Astrocyte of the cerebellum (primary cell): ENCODE data around the gene ANKRD7.

Source experiments
- DNase-seq: peaks from one replicate; pipeline ENCODE4 v3.0.0-alpha.2; 2011; ENCODE audit warnings: low read depth
- H3K4me3 ChIP-seq: 2 replicates; pipeline ENCODE4 v1.5.1; 2011; ENCODE audit warnings: mild to moderate bottlenecking, low read depth, low read length, moderate library complexity
- in situ Hi-C: cut with HindIII; loops from 2 replicates; pipeline ENCODE4 v1.10.0; 2017; ENCODE audit warnings: low sequenced_read_pairs
- TF ChIP-seq, protein P1 (sequence below): IDR thresholded peaks from 2 replicates; pipeline ENCODE4 v1.5.1; 2012; ENCODE audit warnings: low read length, low read depth, moderate library complexity, mild to moderate bottlenecking; ENCODE audit errors: missing control alignments

The ANKRD7 gene

DNA sequence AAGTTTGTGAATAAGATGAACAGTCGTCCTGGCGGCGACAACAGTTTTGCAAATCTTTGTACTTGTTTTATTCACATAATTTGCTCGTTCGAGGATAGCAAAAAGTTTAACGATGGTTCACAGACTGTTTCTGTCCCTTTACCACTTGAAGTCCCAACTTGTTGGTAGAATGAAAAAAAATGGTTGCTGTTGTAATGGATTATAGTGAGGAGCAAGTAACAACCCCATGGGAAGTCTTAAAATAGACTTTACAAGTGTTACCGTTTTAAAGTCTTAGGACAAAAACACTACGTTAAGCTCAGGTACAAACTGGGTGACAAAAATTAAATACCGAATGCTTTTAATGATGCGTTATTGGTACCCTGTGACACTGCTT lies 40.0 kb upstream of the ANKRD7 start:
- H3K4me3 ChIP-seq = peak overlapping the region; percentile 59
- TF ChIP-seq, protein P1, sequence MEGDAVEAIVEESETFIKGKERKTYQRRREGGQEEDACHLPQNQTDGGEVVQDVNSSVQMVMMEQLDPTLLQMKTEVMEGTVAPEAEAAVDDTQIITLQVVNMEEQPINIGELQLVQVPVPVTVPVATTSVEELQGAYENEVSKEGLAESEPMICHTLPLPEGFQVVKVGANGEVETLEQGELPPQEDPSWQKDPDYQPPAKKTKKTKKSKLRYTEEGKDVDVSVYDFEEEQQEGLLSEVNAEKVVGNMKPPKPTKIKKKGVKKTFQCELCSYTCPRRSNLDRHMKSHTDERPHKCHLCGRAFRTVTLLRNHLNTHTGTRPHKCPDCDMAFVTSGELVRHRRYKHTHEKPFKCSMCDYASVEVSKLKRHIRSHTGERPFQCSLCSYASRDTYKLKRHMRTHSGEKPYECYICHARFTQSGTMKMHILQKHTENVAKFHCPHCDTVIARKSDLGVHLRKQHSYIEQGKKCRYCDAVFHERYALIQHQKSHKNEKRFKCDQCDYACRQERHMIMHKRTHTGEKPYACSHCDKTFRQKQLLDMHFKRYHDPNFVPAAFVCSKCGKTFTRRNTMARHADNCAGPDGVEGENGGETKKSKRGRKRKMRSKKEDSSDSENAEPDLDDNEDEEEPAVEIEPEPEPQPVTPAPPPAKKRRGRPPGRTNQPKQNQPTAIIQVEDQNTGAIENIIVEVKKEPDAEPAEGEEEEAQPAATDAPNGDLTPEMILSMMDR = no peak
- in situ Hi-C loops = no loop called here
- DNase-seq = no peak

DNA sequence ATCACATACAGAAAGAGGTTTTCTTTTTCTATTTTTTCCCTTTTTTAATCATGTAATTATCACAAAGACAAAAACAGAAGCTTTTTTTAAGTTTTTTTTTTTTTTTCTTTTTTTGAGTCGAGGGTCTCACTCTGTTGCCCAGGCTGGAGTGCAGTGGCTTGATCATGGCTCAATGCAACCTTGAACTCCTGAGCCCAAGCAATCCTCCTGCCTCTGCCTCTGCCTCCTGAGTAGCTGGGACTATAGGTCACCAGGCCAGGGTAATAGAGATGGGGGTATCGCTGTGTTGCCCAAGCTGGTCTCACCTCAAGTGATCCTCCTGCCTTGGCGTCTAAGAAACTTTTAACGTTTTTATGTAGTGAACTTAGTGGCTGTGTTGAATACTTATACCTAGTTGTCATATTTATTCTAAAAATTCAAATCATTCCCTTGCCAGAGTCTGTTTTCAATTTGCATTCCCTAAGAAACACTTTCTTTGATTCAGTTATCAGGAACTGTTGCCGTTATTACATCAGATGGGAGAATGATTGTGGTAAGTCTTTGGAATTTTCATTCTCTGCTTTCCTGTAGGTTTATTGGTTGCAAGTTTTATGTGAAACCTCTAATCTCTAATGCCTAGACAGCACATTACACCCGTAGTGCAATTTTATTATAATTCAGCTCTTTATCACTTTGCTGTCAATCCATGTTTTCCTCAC lies 39.2 kb upstream of the ANKRD7 start:
- in situ Hi-C loops = no loop called here
- H3K4me3 ChIP-seq = peak overlapping the region; percentile 59
- TF ChIP-seq, protein P1 = no peak
- no peak for DNase-seq

DNA sequence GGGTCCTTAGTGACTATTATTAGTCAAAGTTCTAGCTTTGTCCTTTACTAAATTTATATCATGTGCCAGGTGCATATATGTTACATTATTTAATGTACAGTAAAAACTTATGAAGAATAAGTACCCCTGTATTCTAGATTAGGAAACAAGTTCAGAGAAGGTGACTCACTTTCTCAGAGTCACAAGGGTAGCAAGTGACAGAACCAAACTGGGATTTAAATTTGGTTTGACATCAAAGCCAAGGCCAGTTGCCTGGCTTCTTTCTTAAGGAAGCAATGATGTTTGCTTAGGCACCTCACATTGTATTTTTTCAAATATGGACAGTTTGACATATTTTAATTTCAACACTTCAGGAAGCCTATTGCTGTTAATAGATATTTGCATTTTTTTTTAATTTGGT lies 38.0 kb upstream of the ANKRD7 start:
- in situ Hi-C loops = no loop called here
- no peak for DNase-seq
- H3K4me3 ChIP-seq = no peak overlapping the region
- TF ChIP-seq, protein P1 = no peak

DNA sequence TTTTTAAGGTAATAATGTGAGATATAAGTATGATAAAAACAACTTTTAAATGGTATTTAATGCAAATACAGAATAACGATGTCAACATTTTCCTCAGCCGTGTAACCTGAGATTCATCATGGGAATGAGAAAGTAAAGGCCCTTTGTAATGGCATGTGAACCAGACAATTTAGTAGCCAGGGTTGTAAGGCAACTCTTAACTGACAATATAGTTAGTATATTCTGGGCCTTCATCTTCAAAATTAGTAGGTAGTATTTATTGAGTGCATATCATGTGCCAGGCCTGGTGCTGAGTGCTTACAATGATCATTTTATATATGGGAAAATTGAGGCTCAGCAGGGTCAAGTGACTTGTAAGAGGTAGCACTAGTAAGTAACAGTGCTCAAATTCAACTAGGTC lies 29.9 kb upstream of the ANKRD7 start:
- TF ChIP-seq, protein P1 = no peak
- H3K4me3 ChIP-seq = no peak overlapping the region
- in situ Hi-C loops = no loop called here
- no peak for DNase-seq

DNA sequence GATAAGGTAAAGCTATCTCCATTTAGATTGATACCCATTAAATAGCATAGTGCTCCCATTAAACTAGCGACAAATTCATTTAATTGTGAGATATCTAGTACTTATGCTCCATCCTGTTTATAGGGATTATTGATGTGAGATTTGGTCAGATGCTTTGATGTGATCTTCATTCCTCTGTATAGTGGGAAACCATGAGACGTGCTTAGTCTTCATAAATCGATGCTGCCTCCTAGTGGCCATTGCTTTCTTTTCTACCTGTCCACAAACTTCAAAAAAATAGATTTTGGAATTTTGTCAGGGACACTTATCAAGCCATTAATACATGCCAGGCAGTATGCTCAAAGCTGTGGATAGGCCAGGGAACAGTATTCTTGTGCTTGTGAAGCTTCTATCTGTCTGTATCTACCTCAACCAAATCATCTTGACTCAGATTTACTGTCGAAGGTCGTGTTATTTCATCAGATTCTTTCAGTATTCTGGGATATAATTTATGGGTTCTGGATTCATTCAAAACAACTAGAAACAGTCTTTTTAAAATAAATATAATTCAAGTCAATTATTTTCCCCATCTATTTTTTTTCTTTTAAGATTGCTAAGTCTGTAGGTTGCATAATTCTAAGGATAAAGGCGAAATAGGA lies 28.5 kb upstream of the ANKRD7 start:
- no peak overlapping the region for H3K4me3 ChIP-seq
- TF ChIP-seq, protein P1 = peak; percentile 70
- DNase-seq = peak; percentile 73
- in situ Hi-C loops = no loop called here

DNA sequence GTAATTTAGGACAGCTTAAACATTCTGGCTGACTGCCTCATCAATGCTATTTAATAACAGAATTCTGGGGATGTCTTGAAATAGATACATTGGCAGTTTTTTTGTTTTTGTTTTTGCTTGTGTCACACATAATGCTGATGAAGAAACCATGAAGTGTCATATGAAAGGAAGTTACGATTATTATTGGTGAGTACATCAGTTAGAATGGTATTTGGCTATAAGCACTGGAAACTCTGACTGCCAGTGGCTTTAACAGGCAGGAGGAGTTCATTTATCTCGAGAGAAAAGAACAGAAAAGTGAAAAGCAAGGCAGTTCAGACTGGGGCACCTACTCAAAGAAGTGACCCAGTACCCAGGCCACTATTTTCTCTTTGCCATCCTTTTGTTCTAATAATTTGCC lies 22.4 kb upstream of the ANKRD7 start:
- no peak overlapping the region for H3K4me3 ChIP-seq
- TF ChIP-seq, protein P1 = no peak
- in situ Hi-C loops = no loop called here
- no peak for DNase-seq
